HPDE6-E6E7 (cell line): ENCODE data around the gene C6orf52.
"Not testable (repeated sequence)": the region's sequence is repeated elsewhere in the genome, so short reads cannot be mapped to it uniquely, and the experiment has no call there.

Source experiments
- DNase-seq: peaks from one replicate; pipeline ENCODE4 v3.0.0; 2011; ENCODE audit warnings: missing footprints; ENCODE audit errors: extremely low spot score

C6orf52 gene

GRCh38 chr6:10694302-10695085 lies at the start of gene C6orf52, which contains the start of gene PAK1IP1:
Gene C6orf52, minus strand, starts transcription at chr6:10694616. Its CDS starts 7,066 bp downstream, at chr6:10687550.
Gene PAK1IP1, plus strand, starts transcription at chr6:10694972. Its CDS starts 14 bp downstream, at chr6:10694986.
- peak; percentile 93 for DNase-seq

- DNase-seq, result no peak
Measured at GRCh38 chr6:10743515-10743914, 49.1 kb upstream of the C6orf52 start.

- no peak for DNase-seq
Measured at GRCh38 chr6:10742251-10742650, 47.8 kb upstream of the C6orf52 start.

GRCh38 chr6:10741643-10742042 lies 47.2 kb upstream of the C6orf52 start:
- not testable (repeated sequence) for DNase-seq

- no peak for DNase-seq
Measured at GRCh38 chr6:10740061-10740460, 45.6 kb upstream of the C6orf52 start.

GRCh38 chr6:10736731-10737130 lies 42.3 kb upstream of the C6orf52 start:
- DNase-seq, result no peak

- DNase-seq, result no peak
Measured at GRCh38 chr6:10733863-10734262, 39.4 kb upstream of the C6orf52 start.

GRCh38 chr6:10733151-10733715 lies 38.8 kb upstream of the C6orf52 start:
- DNase-seq, result no peak

GRCh38 chr6:10730254-10730653 lies 35.8 kb upstream of the C6orf52 start:
- DNase-seq, result no peak

GRCh38 chr6:10725716-10726115 lies 31.3 kb upstream of the C6orf52 start:
- DNase-seq, result no peak

GRCh38 chr6:10725044-10725443 lies 30.6 kb upstream of the C6orf52 start:
- no peak for DNase-seq

GRCh38 chr6:10723567-10723881 lies 29.1 kb upstream of the C6orf52 start:
- DNase-seq, result no peak

GRCh38 chr6:10722820-10723566 lies 28.6 kb upstream of the C6orf52 start, which contains the start of gene TMEM14C:
Gene TMEM14C, plus strand, starts transcription at chr6:10723070. Its CDS starts 1,544 bp downstream, at chr6:10724614.
- DNase-seq, result peak; percentile 96

GRCh38 chr6:10722570-10722819 lies 28.1 kb upstream of the C6orf52 start:
- DNase-seq, result no peak

- no peak for DNase-seq
Measured at GRCh38 chr6:10721850-10722569, 27.6 kb upstream of the C6orf52 start.

GRCh38 chr6:10720960-10721849 lies 26.8 kb upstream of the C6orf52 start:
- not testable (repeated sequence) for DNase-seq

GRCh38 chr6:10720265-10720959 lies 26.0 kb upstream of the C6orf52 start:
- DNase-seq, result no peak

- no peak for DNase-seq
Measured at GRCh38 chr6:10719964-10720264, 25.5 kb upstream of the C6orf52 start.

- DNase-seq, result no peak
Measured at GRCh38 chr6:10719296-10719963, 25.0 kb upstream of the C6orf52 start.

GRCh38 chr6:10713962-10714361 lies 19.5 kb upstream of the C6orf52 start:
- no peak for DNase-seq
